Suprapubic skin (tissue), 4 donors: Measurements from ENCODE around the gene CEP83. TPM values are rescaled to one million over a fixed set of nuclear protein-coding genes. Genes with fewer than 3 reads are reported as not detected.

ENCODE experiments used
- DNase-seq, 2 donors: peaks; one replicate each; pipeline ENCODE4 v3.0.0-alpha.2; 2019; ENCODE audit warnings: low spot score in 2 of 2
- H3K27ac ChIP-seq: fragments of 200-600 bp; sonication (generic); one replicate; pipeline ENCODE4 v1.5.1; 2019
- H3K27me3 ChIP-seq: fragments of 200-600 bp; sonication (generic); one replicate; pipeline ENCODE4 v1.5.1; 2019
- H3K36me3 ChIP-seq: fragments of 200-600 bp; sonication (generic); one replicate; pipeline ENCODE4 v1.5.1; 2019
- H3K4me1 ChIP-seq: fragments of 200-600 bp; sonication (generic); one replicate; pipeline ENCODE4 v1.5.1; 2019
- H3K4me3 ChIP-seq: fragments of 200-600 bp; sonication (generic); one replicate; pipeline ENCODE4 v1.5.1; 2019; ENCODE audit warnings: mild to moderate bottlenecking
- H3K9me3 ChIP-seq: fragments of 200-600 bp; sonication (generic); one replicate; pipeline ENCODE4 v1.5.1; 2019
- EP300 ChIP-seq: sonication (generic); formaldehyde crosslinking; IDR thresholded peaks from one replicate; pipeline ENCODE4 v1.6.1; 2017; ENCODE audit warnings: antibody characterized with exemption
- POLR2A ChIP-seq, 2 donors: fragments of 450-650 bp; IDR thresholded peaks; one replicate each; pipeline ENCODE4 v1.6.1; 2017; ENCODE audit warnings: antibody characterized with exemption in 2 of 2, mild to moderate bottlenecking in 2 of 2, moderate library complexity in 2 of 2
- POLR2AphosphoS5 ChIP-seq, 3 donors: sonication (generic); formaldehyde crosslinking; IDR thresholded peaks; one replicate each; pipeline ENCODE4 v1.6.1; 2017; ENCODE audit warnings: antibody characterized with exemption in 3 of 3
- WGBS: methylation state at CpG from one replicate; pipeline ENCODE4 v1.1.5; 2018; 5-methylcytosine and 5-hydroxymethylcytosine counted together
- total RNA-seq, 4 donors: library from RNA; depleted of rRNA; stranded (reverse); fragments of >200 nt; gene quantifications; one replicate each; pipeline ENCODE4 v1.1.0, GENCODE V29; 2016
- TF ChIP-seq, protein P1 (sequence below), 2 donors: fragments of 200-600 bp in 1 of 2; fragments of 450-650 bp in 1 of 2; sonication (generic) in 1 of 2; IDR thresholded peaks; one replicate each; pipeline ENCODE4 v1.5.1; 2016 to 2019; ENCODE audit warnings: antibody characterized with exemption in 2 of 2, mild to moderate bottlenecking in 1 of 2, moderate library complexity in 1 of 2

The CEP83 gene
- total RNA-seq, 4 donors from 2014 or later, result 8.5 to 18.4 (median 12.6) TPM

- H3K4me1 ChIP-seq, result no peaks in the 10 kb centered on the region
Observed at GRCh38 chr12:94338006-94338794, 121.5 kb downstream of the CEP83 start.

DNA sequence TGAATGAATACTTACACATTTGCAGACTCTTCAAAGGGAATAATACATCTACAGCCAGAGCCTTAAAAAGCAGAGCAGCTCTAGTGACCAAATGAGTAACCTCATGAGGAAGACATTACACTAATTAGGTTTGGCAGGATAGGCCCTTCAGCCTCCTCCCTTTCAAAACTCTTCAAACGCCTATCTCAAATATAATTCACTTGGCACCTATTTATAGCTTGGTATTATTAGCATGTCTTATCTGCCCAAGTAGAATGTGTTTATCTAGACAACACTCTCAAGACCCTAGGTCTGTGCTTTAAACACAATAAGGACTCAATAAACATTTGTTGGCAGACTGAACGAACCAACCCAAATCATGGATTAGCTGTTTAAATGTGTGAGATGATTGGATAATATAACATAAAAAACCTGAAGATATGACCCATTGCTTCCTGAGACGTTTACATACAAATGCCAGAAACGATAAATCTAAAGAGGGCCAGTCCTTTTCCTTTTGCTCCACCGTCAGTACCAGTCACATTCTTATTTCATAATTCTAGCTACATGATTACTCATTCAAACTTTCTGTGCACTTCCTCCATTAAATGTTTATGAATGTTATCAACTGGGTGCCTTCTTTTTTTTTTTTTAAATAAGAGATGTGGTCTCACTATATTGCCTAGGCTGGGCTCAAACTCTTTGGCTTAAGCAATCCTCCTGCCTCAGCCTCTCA, 123.3 kb downstream of the CEP83 start:
- H3K4me3 ChIP-seq, result no peak overlapping the region
- H3K27ac ChIP-seq, result no peak overlapping the region
- H3K36me3 ChIP-seq, result peaks cover 2% of the 10 kb centered on the region
- H3K27me3 ChIP-seq, result no peaks in the 10 kb centered on the region
- no peaks in the 10 kb centered on the region for H3K9me3 ChIP-seq
- 75% methylated on average over 5 of the region's 5 CpGs for WGBS
- DNase-seq, result no peak
- no peak for TF ChIP-seq EP300
- TF ChIP-seq POLR2AphosphoS5 (IDR thresholded peaks at IDR 0.05), result no peak
- TF ChIP-seq, protein P1, sequence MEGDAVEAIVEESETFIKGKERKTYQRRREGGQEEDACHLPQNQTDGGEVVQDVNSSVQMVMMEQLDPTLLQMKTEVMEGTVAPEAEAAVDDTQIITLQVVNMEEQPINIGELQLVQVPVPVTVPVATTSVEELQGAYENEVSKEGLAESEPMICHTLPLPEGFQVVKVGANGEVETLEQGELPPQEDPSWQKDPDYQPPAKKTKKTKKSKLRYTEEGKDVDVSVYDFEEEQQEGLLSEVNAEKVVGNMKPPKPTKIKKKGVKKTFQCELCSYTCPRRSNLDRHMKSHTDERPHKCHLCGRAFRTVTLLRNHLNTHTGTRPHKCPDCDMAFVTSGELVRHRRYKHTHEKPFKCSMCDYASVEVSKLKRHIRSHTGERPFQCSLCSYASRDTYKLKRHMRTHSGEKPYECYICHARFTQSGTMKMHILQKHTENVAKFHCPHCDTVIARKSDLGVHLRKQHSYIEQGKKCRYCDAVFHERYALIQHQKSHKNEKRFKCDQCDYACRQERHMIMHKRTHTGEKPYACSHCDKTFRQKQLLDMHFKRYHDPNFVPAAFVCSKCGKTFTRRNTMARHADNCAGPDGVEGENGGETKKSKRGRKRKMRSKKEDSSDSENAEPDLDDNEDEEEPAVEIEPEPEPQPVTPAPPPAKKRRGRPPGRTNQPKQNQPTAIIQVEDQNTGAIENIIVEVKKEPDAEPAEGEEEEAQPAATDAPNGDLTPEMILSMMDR (IDR thresholded peaks at IDR 0.05), result no peak
- TF ChIP-seq POLR2A (IDR thresholded peaks at IDR 0.05), result no peak
- H3K4me1 ChIP-seq, result no peaks in the 10 kb centered on the region

More at GRCh38 chr12:94338006-94338794, 121.5 kb downstream of the CEP83 start:
- H3K4me3 ChIP-seq, result no peak overlapping the region
- no peaks in the 10 kb centered on the region for H3K27me3 ChIP-seq
- WGBS, result 93% methylated on average over 4 of the region's 4 CpGs
- no peak for DNase-seq
- no peaks in the 10 kb centered on the region for H3K36me3 ChIP-seq
- TF ChIP-seq POLR2A (IDR thresholded peaks at IDR 0.05), result no peak
- TF ChIP-seq EP300, result no peak
- TF ChIP-seq POLR2AphosphoS5 (IDR thresholded peaks at IDR 0.05), result no peak
- TF ChIP-seq, protein P1 (IDR thresholded peaks at IDR 0.05), result no peak
- no peak overlapping the region for H3K27ac ChIP-seq
- H3K9me3 ChIP-seq, result no peaks in the 10 kb centered on the region

- H3K36me3 ChIP-seq, result peaks cover 3% of the 10 kb centered on the region
- no peak for TF ChIP-seq POLR2A (IDR thresholded peaks at IDR 0.05)
- TF ChIP-seq, protein P1 (IDR thresholded peaks at IDR 0.05), result no peak
- no peak for TF ChIP-seq EP300
- TF ChIP-seq POLR2AphosphoS5 (IDR thresholded peaks at IDR 0.05), result no peak
- H3K27me3 ChIP-seq, result no peaks in the 10 kb centered on the region
- no peak overlapping the region for H3K27ac ChIP-seq
- H3K4me3 ChIP-seq, result no peak overlapping the region
- no peaks in the 10 kb centered on the region for H3K4me1 ChIP-seq
- no peak for DNase-seq
- WGBS, result 86% methylated on average over 3 of the region's 3 CpGs
- H3K9me3 ChIP-seq, result no peaks in the 10 kb centered on the region
Observed at GRCh38 chr12:94333396-94333795, 126.3 kb downstream of the CEP83 start.

- H3K36me3 ChIP-seq, result peaks cover 12% of the 10 kb centered on the region
- TF ChIP-seq, protein P1 (IDR thresholded peaks at IDR 0.05), result no peak
- TF ChIP-seq EP300, result no peak
- no peak for TF ChIP-seq POLR2A (IDR thresholded peaks at IDR 0.05)
- no peak for TF ChIP-seq POLR2AphosphoS5 (IDR thresholded peaks at IDR 0.05)
- no peaks in the 10 kb centered on the region for H3K27me3 ChIP-seq
- H3K4me3 ChIP-seq, result no peak overlapping the region
- H3K4me1 ChIP-seq, result no peaks in the 10 kb centered on the region
- DNase-seq, result no peak
- WGBS, result 96% methylated on average over 1 of the region's 1 CpG
- no peaks in the 10 kb centered on the region for H3K9me3 ChIP-seq
- no peak overlapping the region for H3K27ac ChIP-seq
Observed at GRCh38 chr12:94329366-94329765, 130.3 kb downstream of the CEP83 start.

DNA sequence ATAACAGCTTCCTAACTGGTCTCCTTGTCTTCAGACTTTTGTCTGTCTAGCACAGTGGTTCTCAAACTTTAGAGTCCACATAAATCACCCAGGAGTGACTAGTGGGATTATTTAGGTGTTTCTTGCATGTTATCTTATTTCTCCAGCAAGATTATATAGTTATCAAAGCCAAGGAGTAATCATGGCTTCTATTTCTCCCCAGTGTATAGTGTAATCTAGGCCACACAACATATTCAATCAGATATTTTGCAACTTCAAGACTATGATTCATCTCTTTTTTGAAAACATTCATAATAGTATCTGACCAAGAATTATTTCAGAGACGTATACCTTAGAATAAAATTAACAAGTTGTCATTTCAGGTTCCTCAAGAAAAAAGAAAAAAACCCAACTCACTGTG, 131.9 kb downstream of the CEP83 start:
- Histone ChIP-seq H3K4me1 (no peaks in the 10 kb centered on the region), H3K36me3 (peaks cover 20% of the 10 kb centered on the region), H3K9me3 (no peaks in the 10 kb centered on the region), H3K27me3 (no peaks in the 10 kb centered on the region), H3K4me3 (no peak overlapping the region), H3K27ac (no peak overlapping the region)
- DNase-seq, result no peak
- no peak for TF ChIP-seq POLR2AphosphoS5 (IDR thresholded peaks at IDR 0.05)
- WGBS, result 86% methylated on average over 1 of the region's 1 CpG
